ENCODE data around the gene MRPL10.
"Not testable (repeated sequence)": the region's sequence is repeated elsewhere in the genome, so short reads cannot be mapped to it uniquely, and the experiment has no call there.

GRCh38 chr17:47773649-47774048, 57.7 kb downstream of the MRPL10 start:
- not testable (repeated sequence) for TF ChIP-seq CTCF, POLR2AphosphoS5 (IDR thresholded peaks at IDR 0.05)
